ENCODE data around the gene STRBP. TPM values are rescaled to one million over a fixed set of nuclear protein-coding genes. Genes with fewer than 3 reads are reported as not detected.

The STRBP gene
- total and polyA plus RNA-seq, 2 of the 8 experiments (the other 6 are each of a cell fraction or from before 2014, with no cell fraction given): 29.7 to 105 TPM

GRCh38 chr9:123073991-123074422 is 194.4 kb downstream of the STRBP start:
- H3K4me1 ChIP-seq (replicated peaks in 1 of 4; ENCODE audit: control insufficient read depth in 3 of 4, insufficient read depth in 4 of 4, low read length in 3 of 4): peaks cover 6 to 27% (median 17%) of the 10 kb centered on the region in 4 experiments; a peak in 6 of 7 replicates
- CTCF ChIA-PET (ENCODE audit: partially characterized antibody): interaction anchor here (0.8 to 1.9 kb wide), 6 partner anchors 10 to 276 kb away, joined by 3 to 6 read pairs (median 3); no protein-coding TSS in a partner anchor

More at GRCh38 chr9:123073991-123074422, 194.4 kb downstream of the STRBP start:
- no peak overlapping the region for H3K9ac ChIP-seq (replicated peaks in 1 of 4; ENCODE audit: extremely low read depth in 1 of 4, low read depth in 3 of 4, low read length in 3 of 4)
- H3K4ac ChIP-seq (replicated peaks; ENCODE audit: insufficient read length, low read depth, low read length): no peak overlapping the region
- no peak overlapping the region for H4K8ac ChIP-seq (ENCODE audit: extremely low read depth, insufficient read depth, low read length)
- no peak overlapping the region for H3K56ac ChIP-seq (replicated peaks; ENCODE audit: insufficient read length, low read depth, low read length)
- TF ChIP-seq BRCA1 (IDR thresholded peaks at IDR 0.05; ENCODE audit: low read depth, low read length) (no peak), RBBP5 (IDR thresholded peaks at IDR 0.05; ENCODE audit: borderline replicate concordance, low read depth, low read length) (no peak), NANOG (IDR thresholded peaks at IDR 0.05; ENCODE audit: insufficient read depth, low read depth, low read length, poor library complexity, severe bottlenecking) (no peak), SP4 (IDR thresholded peaks at IDR 0.05; ENCODE audit: low read length) (no peak), TAF1 (IDR thresholded peaks at IDR 0.05; ENCODE audit: low read depth, low read length) (no peak), GTF2F1 (IDR thresholded peaks at IDR 0.05; ENCODE audit: borderline replicate concordance, low read depth, low read length) (no peak), SIX5 (IDR thresholded peaks at IDR 0.05; ENCODE audit: low read depth, low read length) (no peak), CHD1 (IDR thresholded peaks at IDR 0.05; ENCODE audit: low read depth, low read length) (no peak), YY1 (IDR thresholded peaks at IDR 0.05; ENCODE audit: low read depth, low read length) (no peak), CREB1 (IDR thresholded peaks at IDR 0.05) (no peak), CBX5 (IDR thresholded peaks at IDR 0.05; ENCODE audit: low read depth, low read length) (no peak), RXRA (IDR thresholded peaks at IDR 0.05; ENCODE audit: insufficient read depth, low read depth, low read length) (no peak), FOSL1 (IDR thresholded peaks at IDR 0.05; ENCODE audit: insufficient read depth, low read depth, low read length) (no peak), JUN (IDR thresholded peaks at IDR 0.05; ENCODE audit: low read depth, low read length) (no peak), RAD21 (IDR thresholded peaks at IDR 0.05 in 1 of 2, conservative IDR thresholded peaks at IDR 0.05 in 1 of 2; ENCODE audit: low read depth in 2 of 2, low read length in 2 of 2) (no peak)
- FAIRE-seq: no peak
- H3K36me3 ChIP-seq (ENCODE audit: control insufficient read depth in 2 of 4, insufficient read depth in 4 of 4, low read length in 3 of 4): peaks cover 0 to 35% (median 4%) of the 10 kb centered on the region in 4 experiments; a peak in 4 of 8 replicates
- H3K79me1 ChIP-seq (ENCODE audit: low read depth, low read length): no peaks in the 10 kb centered on the region; the same call in 1 of the 2 replicates
- POLR2A ChIA-PET (ENCODE audit: partially characterized antibody): interaction anchor here (1.0 to 1.5 kb wide), 4 partner anchors 26 to 169 kb away, joined by 3 to 5 read pairs (median 4); partner anchors contain the start of genes RABGAP1 and RC3H2
- no peak overlapping the region for H2AFZ ChIP-seq (ENCODE audit: low read length)
- no peak overlapping the region for H4K5ac ChIP-seq (ENCODE audit: insufficient read length, low read depth, low read length)
- H2AK5ac ChIP-seq (ENCODE audit: low read depth, low read length): no peak overlapping the region
- peak overlapping the region in 1 of 4 experiments; percentile 37; a peak in 1 of 8 replicates for H3K4me3 ChIP-seq (ENCODE audit: extremely low read depth in 1 of 4, insufficient read depth in 2 of 4, low read depth in 3 of 4, low read length in 4 of 4)
- no peaks in the 10 kb centered on the region for H3K79me2 ChIP-seq (ENCODE audit: control insufficient read depth in 1 of 2, insufficient read depth in 2 of 2, low read length in 2 of 2)
- no peak overlapping the region for H2BK15ac ChIP-seq (ENCODE audit: low read length)
- no peak overlapping the region for H4K91ac ChIP-seq (replicated peaks; ENCODE audit: insufficient read length, low read length)
- H2BK120ac ChIP-seq (replicated peaks; ENCODE audit: low read depth, low read length): no peak overlapping the region
- no peak overlapping the region for H3K18ac ChIP-seq (ENCODE audit: extremely low read depth, low read length)
- no peaks in the 10 kb centered on the region for H3K27me3 ChIP-seq (replicated peaks in 1 of 4; ENCODE audit: control insufficient read depth in 3 of 4, extremely low read depth in 1 of 4, insufficient read depth in 3 of 4, low read length in 3 of 4)
- H2BK12ac ChIP-seq (ENCODE audit: low read depth, low read length): no peak overlapping the region
- peak overlapping the region in 1 of 2 experiments; percentile 63; a peak in 1 of 4 replicates for H3K4me2 ChIP-seq (ENCODE audit: insufficient read depth in 1 of 2, low read depth in 2 of 2, low read length in 2 of 2)
- WGBS, 2 experiments (ENCODE audit: extremely low coverage in 1 of 2, insufficient coverage in 1 of 2, insufficient read length in 1 of 2, insufficient replicate concordance in 2 of 2, low coverage in 1 of 2, low lambda C conversion rate in 2 of 2, missing lambda C conversion rate in 1 of 2): 83% methylated on average over 1 of the region's 1 CpG; no CpG with 5 or more reads in 1 of the 2 experiments
- H3K23ac ChIP-seq (ENCODE audit: insufficient read length): no peak overlapping the region
- no peak overlapping the region for H3K27ac ChIP-seq (ENCODE audit: low read depth, low read length)
- H3K9me3 ChIP-seq (ENCODE audit: insufficient read depth in 2 of 2, low read depth in 1 of 2, low read length in 1 of 2): no peaks in the 10 kb centered on the region
- no peaks in the 10 kb centered on the region for H3K23me2 ChIP-seq (ENCODE audit: low read depth, low read length)
- DNase-seq (ENCODE audit: low read depth in 1 of 2, low spot score in 2 of 2): no peak
- no peak overlapping the region for H3K14ac ChIP-seq (ENCODE audit: insufficient read length)
- H4K20me1 ChIP-seq (replicated peaks in 1 of 2; ENCODE audit: control insufficient read depth in 1 of 2, insufficient read depth in 2 of 2, low read length in 2 of 2): no peaks in the 10 kb centered on the region
- H2BK5ac ChIP-seq (ENCODE audit: low read depth, low read length): no peak overlapping the region
- H2BK20ac ChIP-seq (ENCODE audit: low read length): no peak overlapping the region

Measured in H1 (cell line).